NOMO-1 (cell line): ENCODE data around the gene ADAMTS15.

Experiments used
- DNase-seq, 2 experiments: peaks; one replicate each; lab custom pipeline; 2025; ENCODE audit not compliant: unreplicated experiment in 2 of 2; lab: John Stamatoyannopoulos, UW

ADAMTS15 gene

DNA sequence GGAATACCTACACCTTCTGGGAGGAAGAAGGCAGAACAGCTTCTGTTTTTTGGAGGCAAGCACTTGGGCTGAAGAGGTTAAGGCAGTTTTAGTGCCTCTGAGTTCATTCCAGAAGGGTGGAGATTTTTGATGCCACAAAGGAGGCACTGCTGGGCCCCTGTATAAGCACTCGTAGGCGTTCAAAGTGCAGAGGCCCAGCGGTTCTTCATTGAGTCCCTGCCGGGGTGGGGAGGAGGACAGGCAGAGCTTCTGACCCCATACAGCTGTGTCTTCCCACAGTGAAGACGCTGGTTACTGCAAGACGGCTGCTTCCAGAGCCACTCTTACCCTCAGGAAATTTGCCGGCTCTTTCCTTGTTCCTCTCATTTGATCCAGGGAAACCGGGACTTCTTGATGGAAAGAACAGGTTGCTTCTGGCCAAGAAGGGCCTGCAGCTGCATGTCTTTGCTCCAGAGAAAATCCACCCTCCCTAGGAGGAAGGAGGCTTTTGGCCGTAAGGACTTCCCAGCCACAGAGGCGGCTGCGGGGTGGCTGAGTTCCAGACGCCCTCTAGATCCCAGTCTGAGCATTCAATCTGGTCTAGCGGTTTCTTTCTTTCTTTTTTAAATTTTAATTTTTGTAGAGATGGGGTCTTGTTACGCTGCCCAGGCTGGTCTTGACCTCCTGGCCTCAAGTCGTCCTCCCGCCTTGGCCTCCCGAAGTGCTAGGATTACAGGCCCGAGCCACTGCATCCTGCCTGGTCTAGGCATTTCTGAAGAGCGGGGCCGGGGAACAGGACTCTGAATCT is 9.4 kb downstream of the ADAMTS15 start:
- DNase-seq = no peak

DNA sequence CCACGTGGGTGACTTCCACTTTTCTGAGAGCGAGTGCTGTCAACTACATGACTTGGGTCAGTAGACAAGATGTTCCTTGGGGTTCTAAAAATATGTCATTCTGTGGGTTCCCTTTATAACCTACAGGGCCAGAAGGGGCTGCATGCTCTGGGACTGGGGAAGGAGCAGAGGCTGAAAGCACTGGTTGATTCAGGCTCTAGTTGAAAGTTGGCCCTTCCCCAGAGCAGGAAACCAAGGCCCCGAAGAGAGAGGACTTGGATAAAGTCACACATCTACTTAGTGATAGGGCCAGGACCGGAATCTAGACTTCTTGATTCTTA is 9.9 kb downstream of the ADAMTS15 start:
- DNase-seq = no peak

GRCh38 chr11:130459521-130459920 is 11.1 kb downstream of the ADAMTS15 start:
- no peak for DNase-seq

DNA sequence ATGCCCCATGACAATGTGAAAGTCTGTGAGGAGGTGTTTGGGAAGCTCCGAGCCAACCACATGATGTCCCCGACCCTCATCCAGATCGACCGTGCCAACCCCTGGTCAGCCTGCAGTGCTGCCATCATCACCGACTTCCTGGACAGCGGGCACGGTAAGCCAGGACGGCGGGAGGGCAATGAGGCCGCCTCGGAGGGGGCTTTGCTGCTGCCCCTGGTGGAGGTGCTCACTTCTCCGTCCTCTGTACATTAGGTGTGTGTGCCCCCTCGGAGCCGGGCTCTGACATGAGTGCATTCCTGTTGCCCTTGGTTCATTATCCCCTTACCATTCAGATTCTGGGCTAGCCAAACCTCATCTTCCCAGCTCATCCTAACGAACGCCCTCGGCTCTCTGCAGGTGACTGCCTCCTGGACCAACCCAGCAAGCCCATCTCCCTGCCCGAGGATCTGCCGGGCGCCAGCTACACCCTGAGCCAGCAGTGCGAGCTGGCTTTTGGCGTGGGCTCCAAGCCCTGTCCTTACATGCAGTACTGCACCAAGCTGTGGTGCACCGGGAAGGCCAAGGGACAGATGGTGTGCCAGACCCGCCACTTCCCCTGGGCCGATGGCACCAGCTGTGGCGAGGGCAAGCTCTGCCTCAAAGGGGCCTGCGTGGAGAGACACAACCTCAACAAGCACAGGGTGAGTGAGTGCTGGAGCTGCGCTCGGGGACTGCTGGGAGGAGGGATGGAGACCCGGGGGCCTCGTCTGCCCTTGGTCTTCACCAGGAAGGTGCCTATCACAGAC is 13.8 kb downstream of the ADAMTS15 start:
- DNase-seq = no peak

GRCh38 chr11:130462931-130463330 is 14.5 kb downstream of the ADAMTS15 start:
- no peak for DNase-seq

GRCh38 chr11:130464291-130464812 is 15.9 kb downstream of the ADAMTS15 start:
- DNase-seq = no peak

DNA sequence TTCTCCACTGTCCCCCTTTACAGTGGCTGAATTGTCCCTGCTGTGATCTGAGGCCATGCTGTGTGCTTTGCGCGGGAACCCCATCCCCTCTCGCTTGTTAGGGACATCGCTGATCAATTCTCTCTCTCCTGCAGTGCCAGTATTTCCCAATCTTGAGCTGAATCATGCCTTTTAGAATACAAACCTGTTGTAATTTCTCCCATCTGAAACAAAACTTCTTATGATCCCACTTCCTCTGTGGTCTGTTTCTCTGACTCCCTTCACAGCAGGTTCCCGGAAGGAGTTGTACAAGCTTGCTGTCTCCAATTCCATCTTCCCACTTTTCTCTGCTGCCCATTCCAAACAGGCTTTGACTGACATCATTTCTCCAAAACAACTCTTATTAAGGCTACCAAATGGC is 16.8 kb downstream of the ADAMTS15 start:
- peak in 1 of 2 experiments; percentile 33 for DNase-seq

DNA sequence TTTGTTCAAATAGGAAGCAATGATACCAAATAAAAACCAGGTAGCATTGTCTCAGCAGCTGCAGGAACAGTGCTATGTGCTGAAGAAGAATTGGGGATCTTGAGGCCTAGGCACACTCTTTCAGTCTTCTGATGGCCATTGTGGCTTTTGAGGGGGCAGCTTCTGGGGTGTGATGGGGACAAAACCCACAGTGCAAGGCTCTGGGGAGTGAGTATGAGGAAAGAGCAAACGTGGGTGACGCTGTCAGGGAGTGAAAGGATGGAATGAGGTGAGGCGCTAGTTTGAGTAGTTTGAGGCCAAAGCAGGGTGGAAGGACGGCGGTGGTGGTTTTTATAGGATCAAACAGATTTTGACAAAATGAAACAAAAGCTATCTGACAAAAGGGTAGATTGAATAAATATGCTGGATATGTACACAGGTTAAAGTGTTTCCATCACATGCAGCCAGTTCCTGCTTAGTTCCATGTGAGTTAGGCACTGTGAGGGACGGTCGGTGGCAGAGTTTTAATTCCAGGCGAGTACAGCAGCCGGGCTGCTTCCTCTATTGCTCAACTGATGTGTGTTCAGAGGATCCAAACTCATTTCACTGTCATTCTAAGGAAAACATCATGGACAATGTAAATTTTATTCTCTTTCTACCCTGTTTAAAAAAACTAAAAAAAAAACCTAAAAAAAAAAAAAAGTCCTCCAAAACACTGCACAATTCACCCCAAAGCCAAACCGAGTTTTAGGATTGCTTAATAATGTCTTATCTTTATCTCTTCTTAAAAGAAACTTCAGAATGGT is 18.9 kb downstream of the ADAMTS15 start:
- DNase-seq = no peak

- no peak for DNase-seq
These were observed 20.7 kb downstream of the ADAMTS15 start for GRCh38 chr11:130469181-130469580.

DNA sequence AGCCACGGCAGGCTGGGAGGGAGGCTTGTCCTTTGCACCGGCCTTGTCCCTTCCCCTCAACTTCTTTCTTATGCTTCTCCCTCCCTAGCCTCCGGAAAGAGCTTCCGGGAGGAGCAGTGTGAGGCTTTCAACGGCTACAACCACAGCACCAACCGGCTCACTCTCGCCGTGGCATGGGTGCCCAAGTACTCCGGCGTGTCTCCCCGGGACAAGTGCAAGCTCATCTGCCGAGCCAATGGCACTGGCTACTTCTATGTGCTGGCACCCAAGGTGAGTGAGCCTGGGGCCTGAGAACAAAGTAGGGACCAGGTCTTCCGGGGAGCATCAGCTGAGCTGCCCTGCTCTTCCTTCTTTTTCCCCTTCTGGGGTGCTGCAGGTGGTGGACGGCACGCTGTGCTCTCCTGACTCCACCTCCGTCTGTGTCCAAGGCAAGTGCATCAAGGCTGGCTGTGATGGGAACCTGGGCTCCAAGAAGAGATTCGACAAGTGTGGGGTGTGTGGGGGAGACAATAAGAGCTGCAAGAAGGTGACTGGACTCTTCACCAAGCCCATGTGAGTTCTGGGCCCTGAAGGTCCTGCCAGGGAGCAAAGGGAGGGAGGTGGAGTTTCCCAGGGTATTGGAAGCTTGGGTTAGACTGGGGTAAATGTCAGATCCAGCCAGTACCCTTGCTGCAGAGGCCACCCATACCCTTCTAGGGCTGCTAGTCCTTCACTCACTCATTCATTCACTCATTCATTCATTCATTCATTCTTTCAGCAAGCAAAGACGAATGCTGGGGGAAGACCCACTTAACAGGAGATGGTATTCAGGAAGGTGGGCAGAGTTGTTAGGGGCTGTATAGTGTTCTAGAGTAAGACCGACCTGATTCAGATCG is 22.6 kb downstream of the ADAMTS15 start:
- DNase-seq = no peak

DNA sequence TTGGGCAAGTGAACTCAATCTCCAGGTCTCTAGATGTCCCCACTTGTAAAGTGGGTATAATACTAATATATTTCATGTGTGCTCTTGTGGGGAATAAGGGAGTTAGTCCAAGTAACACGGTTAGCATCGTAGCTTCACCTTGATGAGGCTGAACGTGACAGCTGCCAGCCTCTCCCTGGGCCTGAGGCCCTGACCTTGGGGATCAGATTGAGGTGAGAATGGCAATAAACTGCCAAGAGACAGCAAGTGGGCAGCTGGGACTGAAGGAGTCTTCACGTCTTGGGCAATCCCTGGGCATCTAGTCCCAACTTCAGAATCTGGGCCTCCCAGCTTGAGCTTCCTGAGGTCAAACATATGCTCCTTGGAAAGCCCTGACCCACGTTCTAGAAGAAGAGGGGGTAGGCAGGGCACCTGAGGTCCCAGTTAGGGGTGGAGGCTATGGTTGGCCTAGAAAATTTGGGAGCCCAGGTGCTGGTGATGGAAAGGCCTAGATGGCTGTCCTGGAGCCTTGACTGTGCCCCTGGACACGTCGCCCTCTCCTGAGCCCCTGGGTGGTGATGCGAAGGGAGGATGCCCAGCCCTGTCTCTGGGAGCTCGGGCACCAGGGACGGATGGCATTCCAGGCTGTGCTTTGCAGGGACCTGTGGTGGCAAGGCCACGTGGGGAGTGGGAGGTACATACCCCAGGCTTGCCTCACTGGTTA is 23.4 kb downstream of the ADAMTS15 start:
- no peak for DNase-seq

- no peak for DNase-seq
These were observed 24.1 kb downstream of the ADAMTS15 start for GRCh38 chr11:130472434-130472961.

DNA sequence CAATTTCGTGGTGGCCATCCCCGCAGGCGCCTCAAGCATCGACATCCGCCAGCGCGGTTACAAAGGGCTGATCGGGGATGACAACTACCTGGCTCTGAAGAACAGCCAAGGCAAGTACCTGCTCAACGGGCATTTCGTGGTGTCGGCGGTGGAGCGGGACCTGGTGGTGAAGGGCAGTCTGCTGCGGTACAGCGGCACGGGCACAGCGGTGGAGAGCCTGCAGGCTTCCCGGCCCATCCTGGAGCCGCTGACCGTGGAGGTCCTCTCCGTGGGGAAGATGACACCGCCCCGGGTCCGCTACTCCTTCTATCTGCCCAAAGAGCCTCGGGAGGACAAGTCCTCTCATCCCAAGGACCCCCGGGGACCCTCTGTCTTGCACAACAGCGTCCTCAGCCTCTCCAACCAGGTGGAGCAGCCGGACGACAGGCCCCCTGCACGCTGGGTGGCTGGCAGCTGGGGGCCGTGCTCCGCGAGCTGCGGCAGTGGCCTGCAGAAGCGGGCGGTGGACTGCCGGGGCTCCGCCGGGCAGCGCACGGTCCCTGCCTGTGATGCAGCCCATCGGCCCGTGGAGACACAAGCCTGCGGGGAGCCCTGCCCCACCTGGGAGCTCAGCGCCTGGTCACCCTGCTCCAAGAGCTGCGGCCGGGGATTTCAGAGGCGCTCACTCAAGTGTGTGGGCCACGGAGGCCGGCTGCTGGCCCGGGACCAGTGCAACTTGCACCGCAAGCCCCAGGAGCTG is 24.8 kb downstream of the ADAMTS15 start:
- no peak for DNase-seq

GRCh38 chr11:130473795-130474377 is 25.4 kb downstream of the ADAMTS15 start:
- DNase-seq = no peak

GRCh38 chr11:130474637-130475400 is 26.4 kb downstream of the ADAMTS15 start:
- DNase-seq = no peak

GRCh38 chr11:130475426-130476053 is 27.1 kb downstream of the ADAMTS15 start:
- DNase-seq = no peak
